Measurements from ENCODE around the gene PROCA1.
A peak's percentile ranks its signal among the peaks of the same experiment; 100 is the strongest.
"Not testable (repeated sequence)": the region's sequence is repeated elsewhere in the genome, so short reads cannot be mapped to it uniquely, and the experiment has no call there.

PROCA1 gene

DNA sequence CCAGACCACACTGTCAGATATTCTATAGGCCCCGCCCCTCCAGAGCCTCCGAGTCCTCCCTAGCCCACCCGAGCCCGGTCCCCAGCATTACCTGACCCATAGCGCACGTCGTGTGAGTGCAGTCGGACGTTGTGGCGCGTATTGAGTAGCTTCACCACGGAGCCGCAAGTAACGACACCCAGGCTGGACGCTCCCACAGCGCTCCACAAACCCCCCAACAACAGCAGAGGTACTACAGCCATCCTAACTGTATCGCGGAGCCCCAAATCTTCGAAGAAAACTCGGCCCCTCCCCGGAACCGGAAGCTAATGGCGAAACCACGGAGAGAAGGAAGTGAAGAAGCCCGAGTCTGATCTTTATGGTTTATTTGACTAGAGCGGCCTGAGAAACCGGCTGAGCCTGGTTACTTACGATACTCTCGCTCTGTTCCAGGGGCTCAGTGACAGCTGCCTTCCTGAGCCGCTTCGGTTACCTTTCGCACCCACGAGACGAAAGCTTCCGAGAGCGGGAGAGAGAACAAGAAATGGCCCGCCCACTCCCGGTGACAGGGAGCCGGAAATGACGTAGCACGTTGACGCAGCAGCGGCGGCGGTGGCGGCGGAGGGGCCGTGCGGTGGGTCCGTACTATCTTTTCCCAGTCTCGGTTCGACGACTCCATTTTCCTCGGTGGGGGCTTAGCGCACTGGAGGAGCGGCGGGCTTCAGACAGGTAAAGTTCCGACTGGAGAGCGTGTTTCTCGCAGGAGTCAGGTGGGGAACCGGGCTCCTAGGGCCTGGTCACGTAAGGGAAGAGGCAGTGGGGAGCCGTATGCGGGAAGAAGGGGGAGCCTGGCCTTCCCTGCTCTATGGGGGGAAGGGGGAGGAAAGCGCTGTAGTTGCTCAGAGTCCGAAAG lies 49.8 kb downstream of the PROCA1 start, which contains the start of the genes SDF2 and SUPT6H:
SDF2 (minus strand) TSS at position 272 of the 892 bp plus-strand sequence; CDS start at position 242, 30 bp downstream.
SUPT6H (plus strand) TSS at position 571 of the 892 bp plus-strand sequence. CDS start 11,197 bp downstream, outside the sequence.
- DNase-seq: peak; percentile 92

DNA sequence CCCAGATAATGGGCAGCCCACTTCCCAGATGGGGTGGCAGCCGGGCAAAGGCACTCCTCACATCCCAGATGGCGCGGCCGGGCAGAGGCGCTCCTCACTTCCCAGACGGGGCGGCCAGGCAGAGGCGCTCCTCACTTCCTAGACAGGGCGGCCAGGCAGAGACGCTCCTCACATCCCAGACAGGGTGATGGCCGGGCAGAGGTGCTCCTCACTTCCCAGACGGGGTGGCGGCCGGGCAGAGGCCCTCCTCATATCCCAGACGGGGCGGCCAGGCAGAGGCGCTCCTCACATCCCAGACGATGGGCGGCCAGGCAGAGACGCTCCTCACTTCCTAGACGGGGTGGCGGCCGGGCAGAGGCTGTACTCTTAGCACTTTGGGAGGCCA lies 52.2 kb downstream of the PROCA1 start:
- not testable (repeated sequence) for DNase-seq

DNA sequence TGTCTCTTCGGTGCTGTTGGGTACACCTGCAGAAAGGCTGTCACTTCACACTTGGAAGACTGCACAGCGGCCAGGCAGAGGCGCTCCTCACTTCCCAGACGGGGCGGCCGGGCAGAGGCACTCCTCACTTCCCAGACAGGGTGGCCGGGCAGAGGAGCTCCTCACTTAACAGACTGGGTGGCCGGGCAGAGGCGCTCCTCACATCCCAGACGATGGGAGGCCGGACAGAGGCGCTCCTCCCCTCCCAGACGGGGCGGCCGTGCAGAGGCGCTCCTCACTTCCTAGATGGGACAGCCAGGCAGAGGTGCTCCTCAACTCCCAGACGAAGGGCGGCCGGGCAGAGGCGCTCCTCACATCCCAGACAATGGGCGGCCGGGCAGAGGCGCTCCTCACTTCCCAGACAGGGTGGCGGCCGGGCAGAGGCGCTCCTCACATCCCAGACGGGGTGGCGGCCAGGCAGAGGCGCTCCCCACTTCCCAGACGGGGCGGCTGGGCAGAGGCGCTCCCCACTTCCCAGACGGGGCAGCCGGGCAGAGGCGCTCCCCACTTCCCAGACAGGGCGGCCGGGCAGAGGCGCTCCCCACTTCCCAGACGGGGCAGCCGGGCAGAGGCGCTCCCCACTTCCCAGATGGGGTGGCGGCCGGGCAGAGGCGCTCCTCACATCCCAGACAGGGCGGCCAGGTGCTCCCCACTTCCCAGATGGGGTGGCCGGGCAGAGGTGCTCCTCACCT lies 52.8 kb downstream of the PROCA1 start:
- not testable (repeated sequence) for DNase-seq

DNA sequence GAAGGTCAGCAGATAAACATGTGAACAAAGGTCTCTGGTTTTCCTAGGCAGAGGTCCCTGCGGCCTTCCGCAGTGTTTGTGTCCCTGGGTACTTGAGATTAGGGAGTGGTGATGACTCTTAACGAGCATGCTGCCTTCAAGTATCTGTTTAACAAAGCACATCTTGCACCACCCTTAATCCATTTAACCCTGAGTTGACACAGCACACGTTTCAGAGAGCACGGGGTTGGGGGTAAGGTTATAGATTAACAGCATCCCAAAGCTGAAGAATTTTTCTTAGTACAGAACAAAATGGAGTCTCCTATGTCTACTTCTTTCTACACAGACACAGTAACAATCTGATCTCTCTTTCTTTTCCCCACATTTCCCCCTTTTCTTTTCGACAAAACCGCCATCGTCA lies 53.3 kb downstream of the PROCA1 start:
- not testable (repeated sequence) for DNase-seq

DNA sequence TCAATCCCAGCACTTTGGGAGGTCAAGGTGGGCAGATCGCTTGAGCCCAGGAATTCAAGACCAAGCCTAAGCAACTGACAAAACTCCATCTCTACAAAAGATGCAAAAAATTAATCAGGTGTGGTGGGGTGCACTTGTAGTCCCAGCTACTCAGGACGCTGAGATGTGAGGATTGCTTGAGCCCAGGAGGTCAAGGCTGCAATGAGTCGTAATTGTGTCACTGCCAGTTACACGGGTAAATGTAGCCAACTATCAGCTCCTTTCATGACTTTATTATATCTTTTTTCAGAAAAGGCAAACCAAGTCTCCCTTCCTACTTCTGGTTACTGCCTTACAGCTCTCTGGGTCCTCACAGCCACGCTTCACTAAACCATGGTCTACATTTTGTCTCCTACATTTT lies 53.9 kb downstream of the PROCA1 start:
- DNase-seq: no peak

DNA sequence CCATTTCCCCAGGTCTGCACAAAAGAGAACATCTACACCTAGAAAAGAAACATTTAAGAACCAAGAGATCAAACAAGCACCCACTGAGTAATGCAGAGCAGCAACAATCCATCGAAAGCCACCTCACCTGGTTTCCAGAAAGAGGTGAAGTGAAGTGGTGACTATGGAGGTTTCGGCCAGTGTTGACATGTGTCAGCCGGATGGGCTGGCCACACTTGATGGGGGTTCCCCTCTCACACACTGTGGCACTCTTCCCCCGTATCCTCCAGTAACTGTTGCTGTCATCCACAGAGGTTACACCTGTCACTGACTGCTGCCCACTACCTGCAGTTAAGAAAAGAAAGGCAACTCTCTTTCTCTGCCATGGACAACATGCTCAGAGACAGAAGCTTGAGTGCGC lies 56.5 kb downstream of the PROCA1 start:
- DNase-seq: no peak
